K562 (cell line): ENCODE results near the gene DAPK1. TPM values are rescaled to one million over a fixed set of nuclear protein-coding genes. Genes with fewer than 3 reads are reported as not detected.

ENCODE experiments used
- CREB1 ChIP-seq, 2 experiments: sonication (generic) in 1 of 2; formaldehyde crosslinking in 1 of 2; IDR thresholded peaks; 2 replicates each; pipeline versions ENCODE4 v1.6.1 to v1.8.0; 2012 to 2022; ENCODE audit warnings: inconsistent platforms in 1 of 2, mild to moderate bottlenecking in 1 of 2, missing genetic modification reagents in 1 of 2, moderate library complexity in 1 of 2
- ETV6 ChIP-seq, 3 experiments: fragments of 150-350 bp in 1 of 3; sonication (generic) in 1 of 3; formaldehyde crosslinking in 1 of 3; IDR thresholded peaks; 2 replicates each; pipeline versions ENCODE4 v1.6.1 to v1.8.0; 2014 to 2022; ENCODE audit warnings: borderline replicate concordance in 2 of 3, low read depth in 2 of 3, antibody characterized with exemption in 1 of 3, low read length in 1 of 3, mild to moderate bottlenecking in 1 of 3, missing genetic modification reagents in 1 of 3
- GATAD2A ChIP-seq: fragments of 450-650 bp; IDR thresholded peaks from 2 replicates; pipeline ENCODE4 v1.6.1; 2017
- KHSRP ChIP-seq: fragments of 450-650 bp; IDR thresholded peaks from 2 replicates; pipeline ENCODE4 v1.6.1; 2017
- NR2C2 ChIP-seq, 2 experiments: fragments of 200-800 bp in 1 of 2; sonication (Bioruptor generic) in 1 of 2; sonication (generic) in 1 of 2; formaldehyde crosslinking in 1 of 2; IDR thresholded peaks; 2 replicates each; pipeline versions ENCODE4 v1.6.1 to v1.8.0; 2016 to 2022; ENCODE audit warnings: mild to moderate bottlenecking in 1 of 2, missing compliant biosample characterization in 1 of 2, missing genetic modification characterization in 1 of 2, missing genetic modification reagents in 1 of 2
- POU5F1 ChIP-seq: fragments of 150-350 bp; IDR thresholded peaks from 2 replicates; pipeline ENCODE4 v1.6.1; 2014; ENCODE audit warnings: borderline replicate concordance, low read length, low read depth, mild to moderate bottlenecking; ENCODE audit not compliant: partially characterized antibody
- PTTG1 ChIP-seq: fragments of 450-650 bp; IDR thresholded peaks from 2 replicates; pipeline ENCODE4 v1.6.1; 2016; ENCODE audit warnings: low read depth, mild to moderate bottlenecking, missing genetic modification characterization, missing compliant biosample characterization
- YY1 ChIP-seq, 3 experiments: IDR thresholded peaks; 2 replicates each; pipeline ENCODE4 v1.6.1; 2011; ENCODE audit warnings: low read length in 2 of 3, mild to moderate bottlenecking in 2 of 3, moderate library complexity in 2 of 3, borderline replicate concordance in 1 of 3, control low read depth in 1 of 3, low read depth in 1 of 3; ENCODE audit not compliant: insufficient read depth in 3 of 3, insufficient replicate concordance in 2 of 3, control insufficient read depth in 1 of 3, insufficient read length in 1 of 3; ENCODE audit errors: extremely low read depth in 1 of 3
- ZFX ChIP-seq: sonication (generic); formaldehyde crosslinking; IDR thresholded peaks from 2 replicates; pipeline ENCODE4 v1.8.0; 2022; ENCODE audit warnings: mild to moderate bottlenecking, missing genetic modification reagents, moderate library complexity
- ZKSCAN8 ChIP-seq: fragments of 200-800 bp; sonication (Bioruptor generic); IDR thresholded peaks from 2 replicates; pipeline ENCODE4 v1.6.1; 2016; ENCODE audit warnings: missing genetic modification characterization, missing compliant biosample characterization
- polyA plus RNA-seq, 8 experiments: library from polyadenylated mRNA; depleted of rRNA in 4 of 8; stranded (reverse) in 5 of 8; unstranded in 3 of 8; fragments of >200 nt; fragmentation: Nextera tagmentation in 2 of 8; fragmentation: Illumina TruSeq in 1 of 8; extraction: Ambion mirVana in 2 of 8; extraction: Trizol in 1 of 8; gene quantifications; 2 replicates each; pipeline versions ENCODE4 v1.2.1 to v1.2.3, GENCODE V29; 2011 to 2014; ENCODE audit warnings: inconsistent platforms in 1 of 8, missing spikeins in 1 of 8
- total RNA-seq, 7 experiments: library from RNA; depleted of rRNA in 6 of 7; stranded (reverse); fragments of >200 nt in 6 of 7; fragmentation: Illumina TruSeq in 2 of 7; extraction: Trizol in 2 of 7; gene quantifications; 2 replicates each; pipeline versions ENCODE4 v1.2.1 to v1.2.3, GENCODE V29; 2011 to 2021; ENCODE audit warnings: low replicate concordance in 1 of 7
- TF ChIP-seq, protein P1 (sequence below), 2 experiments: fragments of 450-650 bp in 1 of 2; sonication (generic) in 1 of 2; formaldehyde crosslinking in 1 of 2; IDR thresholded peaks in 1 of 2; conservative IDR thresholded peaks in 1 of 2; 2 replicates each; pipeline versions ENCODE4 v1.6.1 to v1.8.1; 2016 to 2023; ENCODE audit warnings: mild to moderate bottlenecking in 2 of 2, moderate library complexity in 2 of 2, inconsistent platforms in 1 of 2, missing genetic modification reagents in 1 of 2
- TF ChIP-seq, protein P2 (sequence below): fragments of 450-650 bp; formaldehyde crosslinking; IDR thresholded peaks from 2 replicates; pipeline ENCODE4 v1.4.0; 2020; ENCODE audit warnings: mild to moderate bottlenecking, moderate library complexity
- TF ChIP-seq, protein P3 (sequence below): fragments of 250-450 bp; sonication (Bioruptor Pico); IDR thresholded peaks from 2 replicates; pipeline ENCODE4 v1.5.0; 2020; ENCODE audit warnings: mild to moderate bottlenecking
- TF ChIP-seq, protein P4 (sequence below), 3 experiments: fragments of 200-800 bp in 1 of 3; fragments of 250-450 bp in 1 of 3; fragments of 450-650 bp in 1 of 3; sonication (Bioruptor Pico) in 1 of 3; sonication (Bioruptor generic) in 1 of 3; formaldehyde crosslinking in 1 of 3; IDR thresholded peaks; 2 replicates each; pipeline versions ENCODE4 v1.6.1 to v1.8.0; 2016 to 2022; ENCODE audit warnings: mild to moderate bottlenecking in 2 of 3, missing genetic modification characterization in 2 of 3, missing compliant biosample characterization in 1 of 3, moderate library complexity in 1 of 3
- TF ChIP-seq, protein P5 (sequence below): fragments of 250-450 bp; sonication (Bioruptor Pico); IDR thresholded peaks from 2 replicates; pipeline ENCODE4 v1.8.0; 2022; ENCODE audit warnings: moderate library complexity, mild to moderate bottlenecking, inconsistent platforms

Gene DAPK1
- total and polyA plus RNA-seq, 9 of the 15 experiments (the other 6 are each of a cell fraction or from before 2014, with no cell fraction given) = 1.7 to 26.4 (median 15.8) TPM

DNA sequence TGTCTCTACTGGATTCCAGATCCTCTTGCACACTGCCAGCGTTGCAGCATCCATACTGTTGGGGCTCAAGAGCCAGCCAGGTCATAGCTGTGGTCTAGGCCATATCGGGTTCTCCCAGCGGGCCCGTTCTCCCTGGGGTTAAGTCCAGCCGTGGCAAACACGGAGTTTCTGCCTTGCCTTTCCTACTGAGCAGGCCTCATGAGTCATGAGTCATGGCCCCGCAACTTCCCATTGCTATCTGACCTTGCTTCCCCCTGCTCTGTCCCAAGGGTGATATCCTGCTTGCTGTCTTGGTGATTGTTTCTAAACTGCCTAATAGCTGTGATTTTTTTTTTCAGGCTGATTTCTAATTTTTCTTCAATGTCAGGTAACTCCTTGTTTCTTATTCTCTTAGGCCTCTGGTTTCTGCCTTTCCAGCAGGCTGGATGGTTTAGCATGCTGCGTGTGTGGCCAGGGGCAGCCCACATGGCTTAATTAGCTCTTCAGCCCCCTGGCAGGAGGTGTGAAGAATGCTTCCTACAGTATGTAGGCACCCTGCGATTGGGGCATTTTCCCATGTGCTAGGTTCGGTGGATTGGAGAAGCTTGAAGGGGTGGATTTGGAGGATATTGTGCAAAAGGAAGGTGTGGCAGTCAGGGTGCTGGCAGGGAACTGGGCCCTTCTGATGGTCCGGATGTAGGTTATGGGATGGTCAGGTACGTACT lies 18.7 kb downstream of the DAPK1 start (continued):
- TF ChIP-seq YY1 (IDR thresholded peaks at IDR 0.05; ENCODE audit: borderline replicate concordance in 1 of 3, control insufficient read depth in 1 of 3, extremely low read depth in 1 of 3, insufficient read depth in 3 of 3, insufficient read length in 1 of 3, insufficient replicate concordance in 2 of 3, low read depth in 1 of 3, low read length in 2 of 3) (peak in 1 of 3 experiments; percentile 62), ZKSCAN8 (CRISPR knock-in tag) (0 out of 2 replicates have a peak, but pooled peaks have one; percentile 56), GATAD2A (peak; percentile 67; the same call in 1 of the 2 replicates), ZFX (CRISPR knock-in tag) (peak; percentile 75), KHSRP (no peak), POU5F1 (no peak), NR2C2 (CRISPR knock-in tag; IDR thresholded peaks at IDR 0.05) (0 out of 2 replicates have a peak, but pooled peaks have one; percentile 53), NR2C2 (tag; IDR thresholded peaks at IDR 0.05) (peak; percentile 83), PTTG1 (no peak), ETV6 (IDR thresholded peaks at IDR 0.05; ENCODE audit: borderline replicate concordance in 1 of 2, low read depth in 2 of 2, low read length in 1 of 2) (peak; percentile 70 to 85; a peak in 2 of 4 replicates), ETV6 (CRISPR knock-in tag; IDR thresholded peaks at IDR 0.05; ENCODE audit: borderline replicate concordance) (no peak), CREB1 (IDR thresholded peaks at IDR 0.05) (peak; percentile 47; the same call in 1 of the 2 replicates), CREB1 (CRISPR knock-in tag; IDR thresholded peaks at IDR 0.05) (no peak)
- TF ChIP-seq, protein P1, sequence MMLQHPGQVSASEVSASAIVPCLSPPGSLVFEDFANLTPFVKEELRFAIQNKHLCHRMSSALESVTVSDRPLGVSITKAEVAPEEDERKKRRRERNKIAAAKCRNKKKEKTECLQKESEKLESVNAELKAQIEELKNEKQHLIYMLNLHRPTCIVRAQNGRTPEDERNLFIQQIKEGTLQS (IDR thresholded peaks at IDR 0.05) = peak; percentile 93
- TF ChIP-seq, protein P1 (CRISPR knock-in tag; conservative IDR thresholded peaks at IDR 0.05) = no peak
- TF ChIP-seq, protein P2, sequence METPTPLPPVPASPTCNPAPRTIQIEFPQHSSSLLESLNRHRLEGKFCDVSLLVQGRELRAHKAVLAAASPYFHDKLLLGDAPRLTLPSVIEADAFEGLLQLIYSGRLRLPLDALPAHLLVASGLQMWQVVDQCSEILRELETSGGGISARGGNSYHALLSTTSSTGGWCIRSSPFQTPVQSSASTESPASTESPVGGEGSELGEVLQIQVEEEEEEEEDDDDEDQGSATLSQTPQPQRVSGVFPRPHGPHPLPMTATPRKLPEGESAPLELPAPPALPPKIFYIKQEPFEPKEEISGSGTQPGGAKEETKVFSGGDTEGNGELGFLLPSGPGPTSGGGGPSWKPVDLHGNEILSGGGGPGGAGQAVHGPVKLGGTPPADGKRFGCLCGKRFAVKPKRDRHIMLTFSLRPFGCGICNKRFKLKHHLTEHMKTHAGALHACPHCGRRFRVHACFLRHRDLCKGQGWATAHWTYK (CRISPR knock-in tag) = 0 out of 2 replicates have a peak, but pooled peaks have one; percentile 6
- TF ChIP-seq, protein P3, sequence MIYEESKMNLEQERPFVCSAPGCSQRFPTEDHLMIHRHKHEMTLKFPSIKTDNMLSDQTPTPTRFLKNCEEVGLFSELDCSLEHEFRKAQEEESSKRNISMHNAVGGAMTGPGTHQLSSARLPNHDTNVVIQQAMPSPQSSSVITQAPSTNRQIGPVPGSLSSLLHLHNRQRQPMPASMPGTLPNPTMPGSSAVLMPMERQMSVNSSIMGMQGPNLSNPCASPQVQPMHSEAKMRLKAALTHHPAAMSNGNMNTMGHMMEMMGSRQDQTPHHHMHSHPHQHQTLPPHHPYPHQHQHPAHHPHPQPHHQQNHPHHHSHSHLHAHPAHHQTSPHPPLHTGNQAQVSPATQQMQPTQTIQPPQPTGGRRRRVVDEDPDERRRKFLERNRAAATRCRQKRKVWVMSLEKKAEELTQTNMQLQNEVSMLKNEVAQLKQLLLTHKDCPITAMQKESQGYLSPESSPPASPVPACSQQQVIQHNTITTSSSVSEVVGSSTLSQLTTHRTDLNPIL (CRISPR knock-in tag) = no peak
- TF ChIP-seq, protein P4, sequence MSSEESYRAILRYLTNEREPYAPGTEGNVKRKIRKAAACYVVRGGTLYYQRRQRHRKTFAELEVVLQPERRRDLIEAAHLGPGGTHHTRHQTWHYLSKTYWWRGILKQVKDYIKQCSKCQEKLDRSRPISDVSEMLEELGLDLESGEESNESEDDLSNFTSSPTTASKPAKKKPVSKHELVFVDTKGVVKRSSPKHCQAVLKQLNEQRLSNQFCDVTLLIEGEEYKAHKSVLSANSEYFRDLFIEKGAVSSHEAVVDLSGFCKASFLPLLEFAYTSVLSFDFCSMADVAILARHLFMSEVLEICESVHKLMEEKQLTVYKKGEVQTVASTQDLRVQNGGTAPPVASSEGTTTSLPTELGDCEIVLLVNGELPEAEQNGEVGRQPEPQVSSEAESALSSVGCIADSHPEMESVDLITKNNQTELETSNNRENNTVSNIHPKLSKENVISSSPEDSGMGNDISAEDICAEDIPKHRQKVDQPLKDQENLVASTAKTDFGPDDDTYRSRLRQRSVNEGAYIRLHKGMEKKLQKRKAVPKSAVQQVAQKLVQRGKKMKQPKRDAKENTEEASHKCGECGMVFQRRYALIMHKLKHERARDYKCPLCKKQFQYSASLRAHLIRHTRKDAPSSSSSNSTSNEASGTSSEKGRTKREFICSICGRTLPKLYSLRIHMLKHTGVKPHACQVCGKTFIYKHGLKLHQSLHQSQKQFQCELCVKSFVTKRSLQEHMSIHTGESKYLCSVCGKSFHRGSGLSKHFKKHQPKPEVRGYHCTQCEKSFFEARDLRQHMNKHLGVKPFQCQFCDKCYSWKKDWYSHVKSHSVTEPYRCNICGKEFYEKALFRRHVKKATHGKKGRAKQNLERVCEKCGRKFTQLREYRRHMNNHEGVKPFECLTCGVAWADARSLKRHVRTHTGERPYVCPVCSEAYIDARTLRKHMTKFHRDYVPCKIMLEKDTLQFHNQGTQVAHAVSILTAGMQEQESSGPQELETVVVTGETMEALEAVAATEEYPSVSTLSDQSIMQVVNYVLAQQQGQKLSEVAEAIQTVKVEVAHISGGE (CRISPR knock-in tag; IDR thresholded peaks at IDR 0.05) = peak in 1 of 3 experiments; percentile 69; a peak in 1 of 6 replicates
- TF ChIP-seq, protein P5, sequence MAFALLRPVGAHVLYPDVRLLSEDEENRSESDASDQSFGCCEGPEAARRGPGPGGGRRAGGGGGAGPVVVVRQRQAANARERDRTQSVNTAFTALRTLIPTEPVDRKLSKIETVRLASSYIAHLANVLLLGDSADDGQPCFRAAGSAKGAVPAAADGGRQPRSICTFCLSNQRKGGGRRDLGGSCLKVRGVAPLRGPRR = no peak
